HG02571 (cell line): ENCODE results near the gene VSIG10.
"Not testable (repeated sequence)": the region's sequence is repeated elsewhere in the genome, so short reads cannot be mapped to it uniquely, and the experiment has no call there.

ENCODE experiments used
- ATAC-seq: cut with Tn5 transposase; IDR thresholded peaks from one replicate; pipeline ENCODE4 v1.9.1; 2021; ENCODE audit warnings: mild to moderate bottlenecking, moderate library complexity; ENCODE audit not compliant: unreplicated experiment

The VSIG10 gene

DNA sequence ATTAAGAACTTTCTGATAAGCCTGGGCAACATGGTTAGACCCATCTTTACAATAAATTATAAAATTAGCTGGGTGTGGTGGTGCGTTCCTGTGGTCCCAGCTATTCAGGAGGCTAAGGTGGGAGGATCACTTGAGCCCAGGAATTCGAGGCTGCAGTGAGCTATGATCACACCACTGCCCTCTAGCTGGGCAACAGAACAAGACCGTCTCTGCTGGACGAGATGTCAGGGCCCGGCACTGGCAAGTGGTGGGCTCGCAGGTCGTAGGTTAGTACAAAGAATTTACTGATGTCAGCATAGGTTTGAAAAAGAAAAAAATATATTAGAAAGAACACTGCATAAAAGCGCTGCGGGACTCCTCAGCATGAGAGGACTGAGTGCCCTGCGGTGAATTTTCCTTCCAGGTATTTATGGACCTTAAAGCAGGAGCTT, 15.7 kb upstream of the VSIG10 start:
- ATAC-seq = no peak

- no peak for ATAC-seq
Observed at GRCh38 chr12:118109088-118109487, 5.3 kb upstream of the VSIG10 start.

- ATAC-seq = no peak
Observed at GRCh38 chr12:118107694-118108093, 3.9 kb upstream of the VSIG10 start.

DNA sequence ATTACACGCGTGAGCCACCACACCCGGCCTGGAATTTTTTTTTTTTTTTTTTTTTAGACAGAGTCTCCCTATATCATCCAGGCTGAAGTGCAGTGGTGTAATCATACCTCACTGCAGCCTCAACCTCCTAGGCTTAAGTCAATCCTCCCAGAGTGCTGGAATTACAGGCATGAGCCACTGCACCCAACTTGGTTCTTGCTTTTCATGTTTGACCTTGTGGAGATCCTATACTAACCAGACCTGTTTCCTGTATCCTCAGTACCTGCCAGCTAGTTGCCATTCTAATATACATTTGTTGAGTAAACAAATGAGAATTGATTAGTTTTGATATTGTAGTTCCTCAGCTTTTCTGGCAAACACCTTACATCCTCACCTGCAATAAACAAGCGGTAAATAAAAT, 3.2 kb upstream of the VSIG10 start:
- ATAC-seq = no peak

DNA sequence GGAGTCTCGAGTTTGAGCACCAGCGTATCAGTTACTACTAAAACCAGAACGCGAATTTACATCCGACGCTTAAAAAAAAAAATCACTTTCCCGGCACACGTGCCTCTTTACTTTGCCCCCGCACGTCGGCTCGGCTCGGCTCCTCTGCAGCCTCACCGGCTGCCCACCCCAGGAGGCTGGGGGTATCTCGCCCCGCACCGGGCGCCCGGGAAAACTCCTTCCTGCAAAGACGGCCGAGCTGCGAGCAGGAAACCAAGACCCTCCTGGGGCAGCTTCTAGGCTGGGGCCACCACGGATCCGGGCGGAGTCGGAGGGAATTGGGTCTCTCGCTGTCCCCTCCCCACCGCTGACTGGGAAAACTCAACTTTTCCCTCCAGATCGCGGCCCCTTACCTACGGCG, 610 bp downstream of the VSIG10 start:
- ATAC-seq = no peak

- ATAC-seq = no peak
Observed at GRCh38 chr12:118102609-118103008, 1.2 kb downstream of the VSIG10 start.

DNA sequence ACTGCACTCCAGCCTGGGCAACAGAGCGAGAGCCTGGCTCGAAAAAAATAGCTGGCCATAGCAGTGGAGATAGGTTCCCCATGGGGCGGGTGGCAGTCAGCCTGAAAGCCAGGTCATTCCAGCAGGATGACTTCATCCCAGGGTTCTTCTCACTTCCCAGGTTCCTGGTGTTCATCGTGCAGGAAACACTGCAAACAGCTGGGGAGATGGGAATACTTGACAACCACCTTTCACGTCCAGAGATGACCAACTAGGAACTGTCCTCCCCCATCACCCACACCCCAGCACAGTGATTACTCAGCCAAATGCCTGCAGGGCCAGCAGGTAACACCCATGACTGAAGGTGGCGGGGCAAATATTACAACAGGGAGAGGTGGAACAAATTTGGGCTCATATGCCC, 1.7 kb downstream of the VSIG10 start:
- ATAC-seq = no peak

DNA sequence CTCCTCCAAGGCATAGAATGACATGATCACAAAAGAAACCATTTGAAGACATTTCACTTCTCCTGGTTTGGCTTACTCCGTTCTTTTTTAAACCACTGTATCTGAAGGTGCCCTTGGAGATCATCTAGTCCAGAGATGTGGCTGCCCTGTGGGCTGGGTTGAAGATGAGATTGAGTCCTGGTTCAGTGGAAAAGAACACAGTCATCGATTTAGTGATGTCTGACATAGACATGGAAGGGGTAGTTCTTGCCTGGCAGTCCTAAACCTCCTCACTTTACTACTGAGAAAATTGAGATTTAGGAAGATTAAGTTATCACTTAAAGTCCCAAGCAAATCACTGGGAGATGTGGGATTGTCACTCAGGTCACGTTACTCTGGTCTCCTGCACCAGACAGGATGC, 2.8 kb downstream of the VSIG10 start:
- ATAC-seq = no peak

GRCh38 chr12:118098911-118099671, 4.7 kb downstream of the VSIG10 start:
- no peak for ATAC-seq

GRCh38 chr12:118098401-118098800, 5.4 kb downstream of the VSIG10 start:
- no peak for ATAC-seq

GRCh38 chr12:118094039-118094438, 9.8 kb downstream of the VSIG10 start:
- ATAC-seq = no peak

GRCh38 chr12:118089782-118090181, 14.0 kb downstream of the VSIG10 start:
- no peak for ATAC-seq

GRCh38 chr12:118082161-118082560, 21.6 kb downstream of the VSIG10 start:
- no peak for ATAC-seq

DNA sequence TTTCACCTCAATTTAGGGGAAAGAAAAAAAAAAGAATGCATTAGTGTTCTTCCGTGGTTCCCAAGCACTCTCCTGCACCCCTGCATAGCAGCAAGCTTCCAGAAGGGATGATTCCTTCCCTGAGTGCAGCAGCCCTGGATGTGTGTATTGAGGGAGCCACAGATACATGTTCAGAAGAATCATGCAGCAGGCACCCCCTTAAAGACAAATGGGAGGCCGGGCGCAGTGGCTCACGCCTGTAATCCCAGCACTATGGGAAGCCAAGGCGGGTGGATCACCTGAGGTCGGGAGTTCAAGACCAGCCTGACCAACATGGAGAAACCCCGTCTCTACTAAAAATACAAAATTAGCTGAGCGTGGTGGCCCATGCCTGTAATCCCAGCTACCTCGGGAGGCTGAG, 22.3 kb downstream of the VSIG10 start:
- not testable (repeated sequence) for ATAC-seq

DNA sequence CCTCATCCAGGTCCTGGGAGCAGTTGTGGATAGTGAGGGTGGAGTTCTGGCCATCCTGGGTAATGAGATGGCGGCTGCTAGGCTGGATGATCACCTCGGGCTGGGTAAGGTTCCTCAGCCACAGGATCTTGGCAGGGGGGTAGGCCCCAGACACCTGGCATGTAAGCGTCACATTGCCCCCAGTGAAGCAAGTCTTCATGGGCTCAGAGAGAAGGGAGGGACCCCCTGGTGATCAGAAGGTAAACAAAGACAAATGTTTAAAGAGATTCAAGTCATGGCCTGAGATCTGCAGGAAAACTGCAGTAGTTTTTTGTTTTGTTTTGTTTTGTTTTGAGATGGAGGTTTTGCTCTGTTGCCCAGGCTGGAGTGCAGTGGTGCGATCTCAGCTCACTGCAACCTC, 30.0 kb downstream of the VSIG10 start:
- ATAC-seq = no peak

DNA sequence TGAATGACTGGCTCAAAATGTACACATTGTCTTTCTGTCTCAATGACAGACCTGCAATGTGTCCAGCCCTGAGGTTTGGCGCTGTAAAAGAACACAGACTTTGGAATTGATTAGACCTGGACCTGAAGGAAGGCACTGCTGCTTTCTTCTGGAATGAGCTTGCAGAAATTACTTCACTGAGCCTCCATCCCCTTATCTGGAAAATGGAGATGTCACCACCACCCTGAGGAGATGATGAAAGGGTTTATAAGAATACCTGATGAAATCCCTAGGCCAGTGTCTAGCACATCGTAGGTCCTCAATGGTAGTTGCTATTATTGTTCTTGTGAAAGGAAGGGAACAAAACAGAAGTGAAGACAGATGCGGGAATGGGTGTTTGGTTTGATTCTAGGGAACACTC, 33.2 kb downstream of the VSIG10 start:
- no peak for ATAC-seq

GRCh38 chr12:118068445-118068844, 35.4 kb downstream of the VSIG10 start:
- ATAC-seq = no peak

DNA sequence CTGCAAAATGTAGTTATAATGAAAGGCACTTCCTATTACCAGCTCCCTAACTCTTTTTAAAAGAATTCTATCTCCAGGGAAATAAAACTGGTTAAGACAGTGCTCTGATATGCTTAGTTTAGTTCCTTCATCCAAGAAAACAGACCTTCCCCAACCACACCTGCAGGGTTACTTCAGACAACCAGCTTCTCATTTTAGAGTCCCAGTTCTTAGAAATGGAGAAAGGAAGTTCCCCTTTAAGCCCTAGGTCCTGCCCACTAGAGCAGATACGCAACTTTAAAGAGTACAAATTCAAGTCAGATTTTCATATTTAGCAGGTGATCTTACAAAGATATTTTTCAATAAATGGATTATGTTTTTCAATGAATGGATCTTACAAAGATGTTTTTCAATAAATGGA, 38.4 kb downstream of the VSIG10 start:
- ATAC-seq = no peak

GRCh38 chr12:118064608-118065007, 39.2 kb downstream of the VSIG10 start:
- ATAC-seq = no peak

GRCh38 chr12:118063576-118064391, 40.0 kb downstream of the VSIG10 start:
- no peak for ATAC-seq

DNA sequence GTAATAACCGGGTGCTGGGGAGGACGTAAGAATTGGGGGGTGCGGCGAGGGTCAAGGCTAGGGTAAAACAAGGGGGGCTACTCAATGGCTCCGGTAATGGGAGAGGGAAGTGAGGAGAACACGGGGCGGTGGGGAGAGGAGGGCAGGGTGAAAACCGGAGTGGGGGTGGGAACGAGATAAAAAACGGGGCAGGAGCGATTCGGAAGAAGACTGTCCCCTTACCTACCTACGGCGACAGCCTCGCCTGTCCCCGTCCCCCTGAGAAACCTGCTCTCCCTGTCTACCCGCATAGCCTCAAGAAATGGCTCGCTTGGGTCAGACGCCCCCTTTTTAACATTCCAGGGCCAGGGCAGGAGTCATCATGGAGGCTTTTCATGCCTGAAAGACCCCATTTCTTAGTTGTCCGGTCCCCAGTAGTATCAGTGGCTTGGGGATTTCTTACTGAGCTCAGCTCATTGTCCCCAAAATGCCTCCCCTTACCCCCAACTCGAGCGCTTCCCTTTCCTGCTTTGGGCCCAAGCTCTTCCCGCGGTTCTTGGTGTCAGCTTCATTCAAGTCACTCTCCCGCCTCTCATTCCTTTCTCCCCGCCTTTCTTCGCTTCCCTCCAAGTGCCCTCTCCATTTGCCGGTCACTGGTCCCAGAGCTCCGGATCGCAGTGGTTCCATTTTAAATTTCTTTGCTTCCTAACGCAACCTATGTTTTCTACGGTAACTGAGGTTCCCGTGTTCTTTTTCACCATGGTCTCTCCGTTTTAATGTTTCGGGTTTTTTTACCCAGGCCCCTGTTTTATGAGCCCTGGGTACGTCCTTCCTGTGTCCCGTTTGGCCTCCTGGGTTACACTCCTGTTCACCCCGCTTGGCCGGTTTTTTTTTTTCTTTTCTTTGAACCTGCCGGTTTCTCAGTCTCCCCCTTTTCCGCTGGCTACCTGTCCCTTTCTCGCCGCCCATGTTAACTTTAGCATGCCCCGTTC, 41.7 kb downstream of the VSIG10 start:
- no peak for ATAC-seq
